MM.1S (cell line): Measurements from ENCODE around the gene ACACB.

Source experiments
- DNase-seq: peaks from one replicate; pipeline ENCODE4 v3.0.0-alpha.2; 2015
- H2AFZ ChIP-seq: fragments of 300-600 bp; sonication (generic); 2 replicates; pipeline ENCODE4 v1.6.0; 2016; ENCODE audit warnings: antibody characterized with exemption, low read length
- H3F3A ChIP-seq: fragments of 300-600 bp; sonication (generic); 2 replicates; pipeline ENCODE4 v1.6.1; 2016; ENCODE audit warnings: mild to moderate bottlenecking, antibody characterized with exemption, low read length, moderate library complexity, mixed read lengths; ENCODE audit not compliant: insufficient read depth
- H3K27ac ChIP-seq: fragments of 300-600 bp; sonication (generic); 2 replicates; pipeline ENCODE4 v1.5.1; 2016; ENCODE audit warnings: mild to moderate bottlenecking, low read length
- H3K27me3 ChIP-seq: fragments of 300-600 bp; sonication (generic); replicated peaks from 2 replicates; pipeline ENCODE4 v1.6.0; 2016; ENCODE audit warnings: low read length; ENCODE audit not compliant: insufficient read depth
- H3K36me3 ChIP-seq: fragments of 300-600 bp; sonication (generic); replicated peaks from 2 replicates; pipeline ENCODE4 v1.6.1; 2016; ENCODE audit warnings: mild to moderate bottlenecking, low read length, mixed read lengths; ENCODE audit not compliant: insufficient read depth
- H3K4me1 ChIP-seq: fragments of 300-600 bp; sonication (generic); 2 replicates; pipeline ENCODE4 v1.6.1; 2016; ENCODE audit warnings: low read length, mixed read lengths
- H3K4me2 ChIP-seq: fragments of 300-600 bp; sonication (generic); 2 replicates; pipeline ENCODE4 v1.6.0; 2016; ENCODE audit warnings: low read depth, low read length
- H3K4me3 ChIP-seq: fragments of 300-600 bp; sonication (generic); 2 replicates; pipeline ENCODE4 v1.5.1; 2016; ENCODE audit warnings: low read length, mixed read lengths
- H3K79me2 ChIP-seq: fragments of 300-600 bp; sonication (generic); 2 replicates; pipeline ENCODE4 v1.6.1; 2016; ENCODE audit warnings: mixed run types, low read length, mixed read lengths
- H3K9ac ChIP-seq: fragments of 300-600 bp; sonication (generic); 2 replicates; pipeline ENCODE4 v1.6.1; 2016; ENCODE audit warnings: low read length, mixed read lengths
- H3K9me2 ChIP-seq: fragments of 300-600 bp; sonication (generic); replicated peaks from 2 replicates; pipeline ENCODE4 v1.6.1; 2016; ENCODE audit warnings: mild to moderate bottlenecking, low read length, mixed read lengths; ENCODE audit not compliant: insufficient read depth
- H3K9me3 ChIP-seq: fragments of 300-600 bp; sonication (generic); replicated peaks from 2 replicates; pipeline ENCODE4 v1.6.1; 2016; ENCODE audit warnings: mild to moderate bottlenecking, low read length, mixed read lengths; ENCODE audit not compliant: insufficient read depth
- H4K20me1 ChIP-seq: fragments of 300-600 bp; sonication (generic); 2 replicates; pipeline ENCODE4 v1.6.1; 2016; ENCODE audit warnings: mild to moderate bottlenecking, low read length, moderate library complexity, mixed read lengths; ENCODE audit not compliant: insufficient read depth
- EZH2 ChIP-seq: fragments of 300-600 bp; sonication (generic); optimal IDR thresholded peaks from 2 replicates; pipeline ENCODE3; 2017; ENCODE audit warnings: low read depth, mild to moderate bottlenecking, antibody characterized with exemption, low read length, mixed read lengths
- EZH2phosphoT487 ChIP-seq: fragments of 300-600 bp; sonication (generic); IDR thresholded peaks from 2 replicates; pipeline ENCODE4 v1.6.1; 2018; ENCODE audit warnings: antibody characterized with exemption, low read length
- TF ChIP-seq, protein P1 (sequence below): fragments of 300-600 bp; sonication (generic); IDR thresholded peaks from 2 replicates; pipeline ENCODE4 v1.5.1; 2016; ENCODE audit warnings: antibody characterized with exemption, low read length, mixed read lengths

ACACB gene

DNA sequence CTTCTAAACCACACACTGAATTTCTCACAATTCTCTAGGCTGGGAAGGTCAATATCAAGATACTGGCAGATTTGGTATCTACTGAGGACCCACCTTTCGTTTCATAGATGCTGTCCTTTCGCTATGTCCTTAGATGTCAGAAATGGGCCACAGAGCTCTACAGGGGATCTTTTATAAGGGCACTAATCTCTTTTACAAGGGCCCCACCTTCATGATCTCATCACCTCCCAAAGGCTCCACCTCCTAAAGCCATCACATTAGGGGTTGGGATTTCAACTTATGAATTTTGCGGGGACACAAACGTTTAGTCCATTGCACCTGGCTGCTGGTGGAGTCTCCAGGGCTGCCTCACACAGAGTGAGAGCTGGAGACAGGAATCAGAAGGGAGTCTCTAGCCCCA is 79.9 kb downstream of the ACACB start:
- no peak overlapping the region for H3K9ac ChIP-seq
- no peaks in the 10 kb centered on the region for H4K20me1 ChIP-seq
- H3K27me3 ChIP-seq = no peaks in the 10 kb centered on the region
- H3K27ac ChIP-seq = no peak overlapping the region
- H3K36me3 ChIP-seq = no peaks in the 10 kb centered on the region
- no peaks in the 10 kb centered on the region for H3K9me3 ChIP-seq
- H3K4me1 ChIP-seq = no peaks in the 10 kb centered on the region
- TF ChIP-seq, protein P1, sequence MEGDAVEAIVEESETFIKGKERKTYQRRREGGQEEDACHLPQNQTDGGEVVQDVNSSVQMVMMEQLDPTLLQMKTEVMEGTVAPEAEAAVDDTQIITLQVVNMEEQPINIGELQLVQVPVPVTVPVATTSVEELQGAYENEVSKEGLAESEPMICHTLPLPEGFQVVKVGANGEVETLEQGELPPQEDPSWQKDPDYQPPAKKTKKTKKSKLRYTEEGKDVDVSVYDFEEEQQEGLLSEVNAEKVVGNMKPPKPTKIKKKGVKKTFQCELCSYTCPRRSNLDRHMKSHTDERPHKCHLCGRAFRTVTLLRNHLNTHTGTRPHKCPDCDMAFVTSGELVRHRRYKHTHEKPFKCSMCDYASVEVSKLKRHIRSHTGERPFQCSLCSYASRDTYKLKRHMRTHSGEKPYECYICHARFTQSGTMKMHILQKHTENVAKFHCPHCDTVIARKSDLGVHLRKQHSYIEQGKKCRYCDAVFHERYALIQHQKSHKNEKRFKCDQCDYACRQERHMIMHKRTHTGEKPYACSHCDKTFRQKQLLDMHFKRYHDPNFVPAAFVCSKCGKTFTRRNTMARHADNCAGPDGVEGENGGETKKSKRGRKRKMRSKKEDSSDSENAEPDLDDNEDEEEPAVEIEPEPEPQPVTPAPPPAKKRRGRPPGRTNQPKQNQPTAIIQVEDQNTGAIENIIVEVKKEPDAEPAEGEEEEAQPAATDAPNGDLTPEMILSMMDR = no peak
- no peak for TF ChIP-seq EZH2phosphoT487
- no peak for TF ChIP-seq EZH2
- no peak overlapping the region for H3K4me2 ChIP-seq
- H3K79me2 ChIP-seq = no peaks in the 10 kb centered on the region
- no peaks in the 10 kb centered on the region for H3K9me2 ChIP-seq
- no peaks in the 10 kb centered on the region for H3F3A ChIP-seq
- DNase-seq = no peak
- H3K4me3 ChIP-seq = no peak overlapping the region
- H2AFZ ChIP-seq = no peak overlapping the region

DNA sequence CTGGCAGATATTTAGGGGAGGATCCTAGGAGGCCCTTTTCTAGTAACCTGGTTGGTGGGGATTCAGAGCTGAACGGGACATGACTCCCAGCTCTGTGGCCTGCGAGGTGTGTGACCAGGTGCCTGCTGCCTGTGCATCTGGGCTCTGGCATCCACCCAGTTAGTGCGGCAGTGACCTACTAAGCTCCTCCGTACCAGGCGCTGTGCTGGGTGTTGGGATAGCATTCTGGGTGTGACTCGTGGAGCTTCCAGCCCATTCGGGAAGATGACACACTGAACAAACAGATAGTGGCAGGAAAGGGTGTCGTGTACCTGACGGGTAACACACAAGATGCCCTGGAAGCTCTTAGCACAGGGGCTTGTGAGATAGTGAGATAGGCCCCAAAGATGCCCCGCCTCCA is 80.9 kb downstream of the ACACB start:
- no peak for TF ChIP-seq EZH2
- TF ChIP-seq, protein P1 = no peak
- no peak for TF ChIP-seq EZH2phosphoT487
- Histone ChIP-seq H3K4me3 (no peak overlapping the region), H4K20me1 (no peaks in the 10 kb centered on the region), H3K4me1 (no peaks in the 10 kb centered on the region), H3K27me3 (no peaks in the 10 kb centered on the region), H3K4me2 (no peak overlapping the region), H3K27ac (no peak overlapping the region), H3K79me2 (no peaks in the 10 kb centered on the region), H3K9ac (no peak overlapping the region), H3K36me3 (no peaks in the 10 kb centered on the region), H3K9me2 (no peaks in the 10 kb centered on the region), H3K9me3 (no peaks in the 10 kb centered on the region), H3F3A (no peaks in the 10 kb centered on the region), H2AFZ (no peak overlapping the region)
- DNase-seq = no peak

DNA sequence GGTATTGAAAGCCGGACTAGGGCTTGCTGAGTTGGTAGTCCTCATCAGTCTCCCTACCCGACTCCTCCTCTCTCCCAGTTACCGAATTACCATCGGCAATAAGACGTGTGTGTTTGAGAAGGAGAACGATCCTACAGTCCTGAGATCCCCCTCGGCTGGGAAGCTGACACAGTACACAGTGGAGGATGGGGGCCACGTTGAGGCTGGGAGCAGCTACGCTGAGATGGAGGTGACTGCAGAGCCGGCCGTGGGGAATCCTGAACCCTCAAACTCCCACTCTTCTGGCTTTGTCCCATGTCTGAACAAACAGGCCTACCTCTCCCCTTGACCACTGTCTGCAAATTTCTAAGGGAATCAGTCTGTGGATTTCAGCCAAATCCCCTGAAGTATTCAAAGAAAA is 82.9 kb downstream of the ACACB start:
- H3K9me2 ChIP-seq = no peaks in the 10 kb centered on the region
- TF ChIP-seq, protein P1 = no peak
- TF ChIP-seq EZH2 = no peak

More for the DNA sequence above, 82.9 kb downstream of the ACACB start:
- Histone ChIP-seq H3K9ac (no peak overlapping the region), H2AFZ (no peak overlapping the region), H3K4me2 (no peak overlapping the region), H3K36me3 (no peaks in the 10 kb centered on the region), H3K9me3 (no peaks in the 10 kb centered on the region), H3K4me1 (no peaks in the 10 kb centered on the region), H3K27ac (no peak overlapping the region), H3K27me3 (no peaks in the 10 kb centered on the region), H3F3A (no peaks in the 10 kb centered on the region), H3K4me3 (no peak overlapping the region), H4K20me1 (no peaks in the 10 kb centered on the region), H3K79me2 (no peaks in the 10 kb centered on the region)
- DNase-seq = no peak
